HCT116 (cell line): ENCODE measurements around the gene NEK1. TPM values are rescaled to one million over a fixed set of nuclear protein-coding genes. Genes with fewer than 3 reads are reported as not detected.

ENCODE experiments used
- ATAC-seq: fragments of 200-7000 bp; cut with Tn5 transposase; 2 replicates; pipeline ENCODE4 v1.9.1; 2020; ENCODE audit warnings: mild to moderate bottlenecking, moderate library complexity
- BruUV-seq: library from RNA; stranded (reverse); fragments of 400-500 nt; replicated peaks from 2 replicates; lab custom pipeline; 2021; lab: Mats Ljungman, UMichigan
- CTCF ChIA-PET: fragments of 300-600 bp; sonication (Branson Sonifier 250); formaldehyde crosslinking; loops from one replicate; lab custom pipeline; 2021; ENCODE audit warnings: antibody characterized with exemption; lab: Charles Lee
- POLR2A ChIA-PET: fragments of 300-600, 350-600 bp; sonication (Branson Sonifier 250); formaldehyde crosslinking; loops from one replicate; lab custom pipeline; 2021; ENCODE audit warnings: antibody characterized with exemption; lab: Charles Lee
- RAD21 ChIA-PET, 2 experiments: fragments of 300-600 bp; sonication (Branson Sonifier 250); formaldehyde crosslinking; loops; one replicate each; lab custom pipeline; 2023; ENCODE audit warnings: low total read pairs in 2 of 2; ENCODE audit not compliant: uncharacterized antibody in 2 of 2, unreplicated experiment in 2 of 2, low non-redundant PET in 1 of 2; lab: Charles Lee
- DNase-seq: peaks from one replicate; pipeline ENCODE4 v3.0.0-alpha.2; 2010; ENCODE audit warnings: low read depth, low spot score
- H2AFZ ChIP-seq: fragments of 200-600 bp; shearing (Covaris generic), sonication (generic); 2 replicates; pipeline ENCODE4 v1.6.1; 2017; ENCODE audit warnings: low read depth, mixed run types, mixed read lengths, antibody characterized with exemption, low read length; ENCODE audit not compliant: poor library complexity, severe bottlenecking
- H3K27ac ChIP-seq: 2 replicates; pipeline ENCODE4 v1.5.1; 2012; ENCODE audit warnings: low read depth, low read length
- H3K27me3 ChIP-seq: fragments of 200-600 bp; sonication (generic); 2 replicates; pipeline ENCODE4 v1.6.1; 2016; ENCODE audit warnings: mixed run types, low read length, mixed read lengths; ENCODE audit not compliant: insufficient read depth
- H3K36me3 ChIP-seq, 2 experiments: fragments of 200-500 bp in 1 of 2; fragments of 200-600 bp in 1 of 2; sonication (Bioruptor generic) in 1 of 2; sonication (generic) in 1 of 2; 2 replicates each; pipeline versions ENCODE4 v1.5.1 to v1.6.1; 2014 to 2016; ENCODE audit warnings: low read length in 2 of 2, inconsistent platforms in 1 of 2, mixed read lengths in 1 of 2, mixed run types in 1 of 2; ENCODE audit not compliant: insufficient read depth in 2 of 2, control insufficient read depth in 1 of 2
- H3K4me1 ChIP-seq, 2 experiments: fragments of 200-600 bp in 1 of 2; sonication (generic) in 1 of 2; 2 replicates each; pipeline versions ENCODE4 v1.5.1 to v1.6.1; 2012 to 2017; ENCODE audit warnings: low read length in 2 of 2, inconsistent platforms in 1 of 2, mild to moderate bottlenecking in 1 of 2, mixed read lengths in 1 of 2, mixed run types in 1 of 2, moderate library complexity in 1 of 2; ENCODE audit not compliant: insufficient read depth in 2 of 2, control insufficient read depth in 1 of 2
- H3K4me2 ChIP-seq: fragments of 200-600 bp; sonication (generic); 2 replicates; pipeline ENCODE4 v1.6.1; 2017; ENCODE audit warnings: mixed run types, low read length, mixed read lengths
- H3K4me3 ChIP-seq, 2 experiments: fragments of 200-600 bp in 1 of 2; sonication (generic) in 1 of 2; replicated peaks in 1 of 2; 2 replicates each; pipeline ENCODE4 v1.5.1; 2011 to 2016; ENCODE audit warnings: low read length in 2 of 2, control low read depth in 1 of 2, low read depth in 1 of 2, mild to moderate bottlenecking in 1 of 2, mixed read lengths in 1 of 2, mixed run types in 1 of 2
- H3K79me2 ChIP-seq: fragments of 200-600 bp; sonication (generic); 2 replicates; pipeline ENCODE4 v1.6.1; 2017; ENCODE audit warnings: mild to moderate bottlenecking, mixed run types, low read length, moderate library complexity, mixed read lengths; ENCODE audit not compliant: insufficient read depth
- H3K9ac ChIP-seq: fragments of 200-600 bp; sonication (generic); 2 replicates; pipeline ENCODE4 v1.6.1; 2016; ENCODE audit warnings: low read length, mixed read lengths
- H3K9me2 ChIP-seq: fragments of 200-600 bp; sonication (generic), shearing (Covaris generic); 2 replicates; pipeline ENCODE4 v1.6.1; 2017; ENCODE audit warnings: mixed run types, mild to moderate bottlenecking, moderate library complexity; ENCODE audit not compliant: insufficient read depth
- H3K9me3 ChIP-seq, 2 experiments: fragments of 200-500 bp in 1 of 2; fragments of 200-600 bp in 1 of 2; sonication (Bioruptor generic) in 1 of 2; sonication (generic) in 1 of 2; 2 replicates each; pipeline ENCODE4 v1.6.1; 2014 to 2017; ENCODE audit warnings: low read length in 2 of 2, mixed read lengths in 2 of 2, inconsistent platforms in 1 of 2, low read depth in 1 of 2, mild to moderate bottlenecking in 1 of 2, mixed run types in 1 of 2, moderate library complexity in 1 of 2; ENCODE audit not compliant: control insufficient read depth in 1 of 2, insufficient read depth in 1 of 2
- H4K20me1 ChIP-seq: fragments of 200-600 bp; sonication (generic), shearing (Covaris generic); 2 replicates; pipeline ENCODE4 v1.6.1; 2017; ENCODE audit warnings: mixed run types, mild to moderate bottlenecking, moderate library complexity; ENCODE audit not compliant: insufficient read depth
- CTCF ChIP-seq, 3 experiments: fragments of 200-600 bp in 1 of 3; sonication (generic) in 1 of 3; IDR thresholded peaks in 2 of 3; conservative IDR thresholded peaks in 1 of 3; 2 replicates each; pipeline ENCODE4 v1.5.1; 2012 to 2017; ENCODE audit warnings: low read depth in 2 of 3, low read length in 2 of 3, antibody characterized with exemption in 1 of 3, borderline replicate concordance in 1 of 3, control low read depth in 1 of 3, mild to moderate bottlenecking in 1 of 3, mixed read lengths in 1 of 3, mixed run types in 1 of 3, moderate library complexity in 1 of 3; ENCODE audit not compliant: insufficient read depth in 1 of 3
- EGR1 ChIP-seq: IDR thresholded peaks from 2 replicates; pipeline ENCODE4 v1.6.1; 2012; ENCODE audit warnings: low read depth
- REST ChIP-seq: IDR thresholded peaks from 2 replicates; pipeline ENCODE4 v1.6.1; 2012; ENCODE audit warnings: low read depth
- YY1 ChIP-seq: IDR thresholded peaks from 2 replicates; pipeline ENCODE4 v1.6.1; 2011; ENCODE audit warnings: low read length, low read depth, moderate library complexity, mild to moderate bottlenecking; ENCODE audit not compliant: insufficient replicate concordance; ENCODE audit errors: extremely low read depth
- intact Hi-C: fragments of 100-400 bp; cut with micrococcal nuclease; formaldehyde crosslinking; loops from 2 replicates; pipeline ENCODE4 v1.10.0; 2022
- total RNA-seq: library from RNA; stranded (reverse); gene quantifications from one replicate; pipeline ENCODE4 v1.2.1, GENCODE V29; 2021; ENCODE audit not compliant: unreplicated experiment

Gene NEK1
- total RNA-seq, 1 experiment from 2014 or later = 13.3 TPM

GRCh38 chr4:169612871-169613859 lies 782 bp upstream of the NEK1 start:
- no peak for TF ChIP-seq REST
- TF ChIP-seq YY1 = peak; percentile 37
- no peak for TF ChIP-seq EGR1
- peak in 2 of 3 experiments; percentile 77 to 85; a peak in 4 of 6 replicates for TF ChIP-seq CTCF (IDR thresholded peaks at IDR 0.05 in 2 of 3, conservative IDR thresholded peaks at IDR 0.05 in 1 of 3; ENCODE audit: borderline replicate concordance in 1 of 3, insufficient read depth in 1 of 3, low read depth in 2 of 3, low read length in 2 of 3)
- ATAC-seq (peak; percentile 65), DNase-seq (peak; percentile 68)
- CTCF ChIA-PET = interaction anchor here (0.7 to 1.5 kb wide), 13 partner anchors 11 to 690 kb away, joined by 3 to 16 read pairs (median 4); partner anchors contain the start of genes AADAT, CBR4 and MFAP3L
- Histone ChIP-seq H3K9me3 (no peaks in the 10 kb centered on the region), H3K4me1 (peaks cover 6 to 24% of the 10 kb centered on the region in 2 experiments; a peak in 3 of 4 replicates), H3K9me2 (no peaks in the 10 kb centered on the region), H3K4me3 (peak overlapping the region; percentile 84 to 93), H3K27me3 (no peaks in the 10 kb centered on the region), H3K27ac (peak overlapping the region; percentile 33; the same call in 1 of the 2 replicates), H3K36me3 (no peaks in the 10 kb centered on the region), H3K4me2 (peak overlapping the region; percentile 94), H3K9ac (peak overlapping the region; percentile 86), H4K20me1 (no peaks in the 10 kb centered on the region), H2AFZ (peak overlapping the region; percentile 99), H3K79me2 (peaks cover 25% of the 10 kb centered on the region)
- POLR2A ChIA-PET = interaction anchor here (0.7 to 1.3 kb wide), 3 partner anchors 47 to 684 kb away, joined by 3 read pairs; no protein-coding TSS in a partner anchor
- BruUV-seq = no TSS peak
- intact Hi-C loops = loop anchor here (1.0 to 10.0 kb wide), 7 partner anchors 48 to 477 kb away; partner anchors contain the start of gene MFAP3L
- RAD21 ChIA-PET = interaction anchor here in 1 of 2 experiments (0.8 kb wide), 1 partner anchor 197 kb away, joined by 3 read pairs; no protein-coding TSS in a partner anchor
